CD4-positive, alpha-beta T cell treated with Interleukin-1 beta for 1 hour (primary cell): ENCODE measurements around the gene TCAIM.

Experiments used
- DNase-seq, 2 donors: peaks; one replicate each; pipeline ENCODE4 v3.0.0-alpha.2; 2020 to 2022

Gene TCAIM

GRCh38 chr3:44446929-44447328 lies 108.4 kb downstream of the TCAIM start:
- DNase-seq, result no peak

- DNase-seq, result no peak
Observed at GRCh38 chr3:44451441-44451840, 112.9 kb downstream of the TCAIM start.

- DNase-seq, result no peak
Observed at GRCh38 chr3:44454258-44454657, 115.7 kb downstream of the TCAIM start.

- no peak for DNase-seq
Observed at GRCh38 chr3:44455318-44455717, 116.8 kb downstream of the TCAIM start.
